BJ (cell line): Measurements from ENCODE around the gene ENTHD1. TPM values are rescaled to one million over a fixed set of nuclear protein-coding genes. Genes with fewer than 3 reads are reported as not detected.

Experiments used
- CTCF ChIA-PET: fragments of 350-600 bp; formaldehyde crosslinking; extraction: SDS; loops from one replicate; lab custom pipeline; 2021; ENCODE audit warnings: antibody characterized with exemption, inconsistent platforms; lab: Yijun Ruan, JAX
- POLR2A ChIA-PET: fragments of 300-600 bp; sonication (Branson Sonifier 250); formaldehyde crosslinking; extraction: SDS; loops from one replicate; lab custom pipeline; 2021; ENCODE audit warnings: antibody characterized with exemption; lab: Charles Lee
- DNase-seq: peaks from one replicate; pipeline ENCODE4 v3.0.0-alpha.2; 2011; ENCODE audit warnings: low read depth
- H3K27me3 ChIP-seq: 2 replicates; pipeline ENCODE4 v1.6.0; 2011; ENCODE audit warnings: low read length; ENCODE audit not compliant: control insufficient read depth, insufficient read depth
- H3K36me3 ChIP-seq: 2 replicates; pipeline ENCODE4 v1.5.1; 2011; ENCODE audit warnings: low read length; ENCODE audit not compliant: control insufficient read depth, insufficient read depth
- H3K4me3 ChIP-seq: 2 replicates; pipeline ENCODE4 v1.5.1; 2011; ENCODE audit warnings: low read depth, mild to moderate bottlenecking, control low read depth, low read length
- polyA plus RNA-seq: library from polyadenylated mRNA; depleted of rRNA; stranded (reverse); fragments of >200 nt; gene quantifications from 2 replicates; pipeline ENCODE4 v1.2.3, GENCODE V29; 2011
- TF ChIP-seq, protein P1 (sequence below): IDR thresholded peaks from 2 replicates; pipeline ENCODE4 v1.5.1; 2011; ENCODE audit warnings: low read depth, mild to moderate bottlenecking, control low read depth, inconsistent platforms, low read length, moderate library complexity; ENCODE audit not compliant: insufficient read depth

Gene ENTHD1
- polyA plus RNA-seq, 1 experiment = not detected

GRCh38 chr22:39913321-39913720 is 19.8 kb upstream of the ENTHD1 start:
- TF ChIP-seq, protein P1, sequence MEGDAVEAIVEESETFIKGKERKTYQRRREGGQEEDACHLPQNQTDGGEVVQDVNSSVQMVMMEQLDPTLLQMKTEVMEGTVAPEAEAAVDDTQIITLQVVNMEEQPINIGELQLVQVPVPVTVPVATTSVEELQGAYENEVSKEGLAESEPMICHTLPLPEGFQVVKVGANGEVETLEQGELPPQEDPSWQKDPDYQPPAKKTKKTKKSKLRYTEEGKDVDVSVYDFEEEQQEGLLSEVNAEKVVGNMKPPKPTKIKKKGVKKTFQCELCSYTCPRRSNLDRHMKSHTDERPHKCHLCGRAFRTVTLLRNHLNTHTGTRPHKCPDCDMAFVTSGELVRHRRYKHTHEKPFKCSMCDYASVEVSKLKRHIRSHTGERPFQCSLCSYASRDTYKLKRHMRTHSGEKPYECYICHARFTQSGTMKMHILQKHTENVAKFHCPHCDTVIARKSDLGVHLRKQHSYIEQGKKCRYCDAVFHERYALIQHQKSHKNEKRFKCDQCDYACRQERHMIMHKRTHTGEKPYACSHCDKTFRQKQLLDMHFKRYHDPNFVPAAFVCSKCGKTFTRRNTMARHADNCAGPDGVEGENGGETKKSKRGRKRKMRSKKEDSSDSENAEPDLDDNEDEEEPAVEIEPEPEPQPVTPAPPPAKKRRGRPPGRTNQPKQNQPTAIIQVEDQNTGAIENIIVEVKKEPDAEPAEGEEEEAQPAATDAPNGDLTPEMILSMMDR = no peak
- no peaks in the 10 kb centered on the region; the same call in none of the 2 replicates for H3K27me3 ChIP-seq
- no peak overlapping the region for H3K4me3 ChIP-seq
- CTCF ChIA-PET = no interaction called here
- DNase-seq = no peak
- POLR2A ChIA-PET = no interaction called here
- no peaks in the 10 kb centered on the region for H3K36me3 ChIP-seq

DNA sequence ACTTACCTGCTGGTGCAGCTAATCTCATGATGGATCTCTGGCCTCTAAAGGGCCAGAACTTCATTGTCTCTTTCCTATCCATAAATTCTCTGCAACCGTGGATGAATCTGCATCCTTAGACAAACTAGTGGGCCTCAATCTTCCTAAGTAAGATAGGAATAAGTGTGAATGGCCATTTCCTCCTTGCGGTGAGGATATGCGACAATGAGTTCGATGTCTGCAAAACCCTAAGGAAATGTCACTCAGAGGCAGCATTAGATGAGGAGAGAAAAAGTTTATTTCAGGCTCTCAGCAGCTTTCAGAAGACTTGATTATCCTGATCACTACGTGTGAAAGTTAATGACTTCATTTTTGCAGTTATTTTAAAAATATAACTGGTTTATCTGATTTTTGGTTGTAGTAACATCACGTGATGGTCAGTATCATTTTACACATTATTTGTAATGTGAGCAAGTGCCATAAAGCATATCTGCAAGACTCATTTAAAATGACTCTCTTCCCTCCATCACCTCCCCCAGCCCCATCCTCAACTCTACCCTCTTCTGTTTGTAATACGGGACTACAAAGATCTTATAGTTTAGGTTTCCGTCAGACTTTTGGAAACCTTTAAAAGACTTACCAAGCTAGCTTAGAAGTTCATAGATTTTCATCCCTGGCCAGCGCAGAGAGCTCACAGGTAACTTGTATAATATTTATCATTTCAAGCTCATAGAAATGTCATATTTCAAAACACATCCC is 17.5 kb upstream of the ENTHD1 start:
- Histone ChIP-seq H3K27me3 (peaks cover 3% of the 10 kb centered on the region), H3K4me3 (no peak overlapping the region), H3K36me3 (no peaks in the 10 kb centered on the region)
- ChIA-PET CTCF (no interaction called here), POLR2A (no interaction called here)
- TF ChIP-seq, protein P1 = no peak
- no peak for DNase-seq

DNA sequence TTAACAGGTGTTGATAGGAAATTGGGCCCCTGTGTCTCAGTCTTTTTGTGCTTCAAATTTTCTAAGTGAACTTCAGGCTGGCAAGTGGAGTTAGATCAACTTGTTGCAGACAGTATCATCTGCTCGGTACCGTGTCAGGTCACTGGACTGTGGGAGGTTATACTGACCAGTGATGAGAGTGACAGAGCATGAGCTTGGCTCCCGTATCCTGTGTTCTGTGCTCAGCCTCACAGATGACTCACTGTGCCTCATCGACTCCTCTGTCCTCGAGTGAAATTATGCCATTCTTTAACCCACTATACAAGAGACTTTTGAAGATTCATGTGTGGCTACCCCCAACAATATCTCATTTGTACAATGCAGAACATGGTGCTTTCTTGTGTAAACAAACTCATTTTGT is 15.2 kb upstream of the ENTHD1 start:
- TF ChIP-seq, protein P1 = no peak
- ChIA-PET CTCF (interaction anchor here (0.7 kb wide), 1 partner anchor 17 kb away, joined by 3 read pairs; no protein-coding TSS in a partner anchor), POLR2A (no interaction called here)
- Histone ChIP-seq H3K36me3 (no peaks in the 10 kb centered on the region), H3K4me3 (no peak overlapping the region), H3K27me3 (peaks cover 3% of the 10 kb centered on the region; the same call in 1 of the 2 replicates)
- no peak for DNase-seq

- no peaks in the 10 kb centered on the region for H3K36me3 ChIP-seq
- ChIA-PET CTCF (interaction anchor here (0.7 kb wide), 1 partner anchor 16 kb away, joined by 3 read pairs; no protein-coding TSS in a partner anchor), POLR2A (no interaction called here)
- no peak overlapping the region for H3K4me3 ChIP-seq
- no peak for DNase-seq
- peaks cover 3% of the 10 kb centered on the region for H3K27me3 ChIP-seq
- TF ChIP-seq, protein P1 = no peak
Measured at GRCh38 chr22:39908136-39908535, 14.6 kb upstream of the ENTHD1 start.

GRCh38 chr22:39907605-39908097 is 14.1 kb upstream of the ENTHD1 start:
- Histone ChIP-seq H3K27me3 (peaks cover 3% of the 10 kb centered on the region), H3K4me3 (no peak overlapping the region), H3K36me3 (no peaks in the 10 kb centered on the region)
- ChIA-PET POLR2A (no interaction called here), CTCF (no interaction called here)
- DNase-seq = no peak
- TF ChIP-seq, protein P1 = no peak
